Measurements from ENCODE around the gene UCN3.

UCN3 gene

GRCh38 chr10:5343092-5343491, 21.7 kb upstream of the UCN3 start:
- no peak for TF ChIP-seq Cebpa-rat (IDR thresholded peaks at IDR 0.05)
- H3K27ac ChIP-seq: no peak overlapping the region
- H4K20me1 ChIP-seq: no peaks in the 10 kb centered on the region
- H3K4me3 ChIP-seq: no peak overlapping the region
- no peaks in the 10 kb centered on the region for H3K9me3 ChIP-seq (replicated peaks in 1 of 11)
- H3K4me1 ChIP-seq: no peaks in the 10 kb centered on the region
- H3K27me3 ChIP-seq: no peaks in the 10 kb centered on the region
- no peak overlapping the region for H3K9ac ChIP-seq
- H3K36me3 ChIP-seq: no peaks in the 10 kb centered on the region
- H3K4me2 ChIP-seq: no peak overlapping the region

GRCh38 chr10:5343561-5343960, 21.2 kb upstream of the UCN3 start:
- H3K36me3 ChIP-seq: no peaks in the 10 kb centered on the region
- H3K9me3 ChIP-seq (replicated peaks in 1 of 11): no peaks in the 10 kb centered on the region
- TF ChIP-seq Cebpa-rat (IDR thresholded peaks at IDR 0.05): no peak
- no peak overlapping the region for H3K27ac ChIP-seq
- no peaks in the 10 kb centered on the region for H3K4me1 ChIP-seq
- no peak overlapping the region for H3K4me2 ChIP-seq
- no peaks in the 10 kb centered on the region for H4K20me1 ChIP-seq
- H3K27me3 ChIP-seq: no peaks in the 10 kb centered on the region
- no peak overlapping the region for H3K9ac ChIP-seq
- no peak overlapping the region for H3K4me3 ChIP-seq

GRCh38 chr10:5343979-5344378, 20.8 kb upstream of the UCN3 start:
- Histone ChIP-seq H3K36me3 (no peaks in the 10 kb centered on the region), H3K27ac (no peak overlapping the region), H3K27me3 (no peaks in the 10 kb centered on the region), H3K9ac (no peak overlapping the region), H3K9me3 (replicated peaks in 1 of 11) (no peaks in the 10 kb centered on the region), H3K4me3 (no peak overlapping the region), H3K4me1 (no peaks in the 10 kb centered on the region), H3K4me2 (no peak overlapping the region), H4K20me1 (no peaks in the 10 kb centered on the region)
- no peak for TF ChIP-seq Cebpa-rat (IDR thresholded peaks at IDR 0.05)

GRCh38 chr10:5344746-5345145, 20.0 kb upstream of the UCN3 start:
- TF ChIP-seq Cebpa-rat (IDR thresholded peaks at IDR 0.05): no peak
- H3K4me2 ChIP-seq: no peak overlapping the region
- H3K27ac ChIP-seq: no peak overlapping the region
- H3K9ac ChIP-seq: no peak overlapping the region
- no peaks in the 10 kb centered on the region for H3K27me3 ChIP-seq
- H3K36me3 ChIP-seq: no peaks in the 10 kb centered on the region
- H3K4me1 ChIP-seq: no peaks in the 10 kb centered on the region
- no peaks in the 10 kb centered on the region for H3K9me3 ChIP-seq (replicated peaks in 1 of 11)
- H3K4me3 ChIP-seq: no peak overlapping the region
- no peaks in the 10 kb centered on the region for H4K20me1 ChIP-seq

- no peak overlapping the region for H3K4me3 ChIP-seq
- H3K27ac ChIP-seq: no peak overlapping the region
- H3K9me3 ChIP-seq (replicated peaks in 1 of 11): no peaks in the 10 kb centered on the region
- H3K9ac ChIP-seq: no peak overlapping the region
- H3K27me3 ChIP-seq: no peaks in the 10 kb centered on the region
- TF ChIP-seq Cebpa-rat (IDR thresholded peaks at IDR 0.05): no peak
- H3K4me1 ChIP-seq: no peaks in the 10 kb centered on the region
- H4K20me1 ChIP-seq: no peaks in the 10 kb centered on the region
- no peak overlapping the region for H3K4me2 ChIP-seq
- no peaks in the 10 kb centered on the region for H3K36me3 ChIP-seq
Observed at GRCh38 chr10:5346881-5347280, 17.9 kb upstream of the UCN3 start.

- H3K9ac ChIP-seq: no peak overlapping the region
- H3K4me1 ChIP-seq: peaks cover 0 to 4% (median 0%) of the 10 kb centered on the region in 10 experiments; a peak in 2 of 20 replicates
- H3K4me2 ChIP-seq: no peak overlapping the region
- no peaks in the 10 kb centered on the region for H4K20me1 ChIP-seq
- H3K36me3 ChIP-seq: no peaks in the 10 kb centered on the region
- no peak for TF ChIP-seq Cebpa-rat (IDR thresholded peaks at IDR 0.05)
- H3K9me3 ChIP-seq (replicated peaks in 1 of 11): no peaks in the 10 kb centered on the region
- H3K27ac ChIP-seq: no peak overlapping the region
- H3K4me3 ChIP-seq: no peak overlapping the region
- no peaks in the 10 kb centered on the region for H3K27me3 ChIP-seq
Observed at GRCh38 chr10:5349362-5349761, 15.4 kb upstream of the UCN3 start.

GRCh38 chr10:5354068-5354467, 10.7 kb upstream of the UCN3 start:
- Histone ChIP-seq H3K9ac (no peak overlapping the region), H3K27me3 (no peaks in the 10 kb centered on the region), H3K4me3 (no peak overlapping the region), H3K4me2 (no peak overlapping the region), H3K4me1 (peaks cover 0 to 26% (median 10%) of the 10 kb centered on the region in 10 experiments; a peak in 9 of 20 replicates), H3K9me3 (replicated peaks in 1 of 11) (peaks cover 0 to 4% (median 0%) of the 10 kb centered on the region in 11 experiments; a peak in 1 of 22 replicates), H3K27ac (no peak overlapping the region), H3K36me3 (no peaks in the 10 kb centered on the region), H4K20me1 (no peaks in the 10 kb centered on the region)
- TF ChIP-seq Cebpa-rat (IDR thresholded peaks at IDR 0.05): no peak

GRCh38 chr10:5355594-5356301, 9.0 kb upstream of the UCN3 start:
- no peaks in the 10 kb centered on the region for H4K20me1 ChIP-seq
- no peak for TF ChIP-seq Cebpa-rat (IDR thresholded peaks at IDR 0.05)

GRCh38 chr10:5356302-5356763, 8.4 kb upstream of the UCN3 start:
- no peaks in the 10 kb centered on the region for H3K36me3 ChIP-seq
- no peaks in the 10 kb centered on the region for H3K27me3 ChIP-seq
- H4K20me1 ChIP-seq: no peaks in the 10 kb centered on the region
- peaks cover 0 to 4% (median 0%) of the 10 kb centered on the region in 11 experiments; a peak in 1 of 22 replicates for H3K9me3 ChIP-seq (replicated peaks in 1 of 11)
- H3K9ac ChIP-seq: no peak overlapping the region; a peak in 1 of 22 replicates
- peak overlapping the region in 5 of 11 experiments; percentile 36 to 56 (median 47); a peak in 9 of 22 replicates for H3K4me2 ChIP-seq
- H3K4me1 ChIP-seq: peaks cover 0 to 26% (median 10%) of the 10 kb centered on the region in 10 experiments; a peak in 9 of 20 replicates
- TF ChIP-seq Cebpa-rat (IDR thresholded peaks at IDR 0.05): no peak
- no peak overlapping the region for H3K4me3 ChIP-seq
- H3K27ac ChIP-seq: peak overlapping the region in 4 of 11 experiments; percentile 34 to 56 (median 45); a peak in 6 of 22 replicates

More at GRCh38 chr10:5355594-5356301, 9.0 kb upstream of the UCN3 start:
- peaks cover 0 to 4% (median 0%) of the 10 kb centered on the region in 11 experiments; a peak in 1 of 22 replicates for H3K9me3 ChIP-seq (replicated peaks in 1 of 11)
- H3K4me2 ChIP-seq: peak overlapping the region in 5 of 11 experiments; percentile 20 to 56 (median 38); a peak in 5 of 22 replicates
- H3K9ac ChIP-seq: no peak overlapping the region
- peak overlapping the region in 3 of 11 experiments; percentile 3 to 34 (median 34); a peak in 4 of 22 replicates for H3K27ac ChIP-seq
- no peaks in the 10 kb centered on the region for H3K27me3 ChIP-seq
- no peak overlapping the region for H3K4me3 ChIP-seq
- H3K4me1 ChIP-seq: peaks cover 0 to 26% (median 10%) of the 10 kb centered on the region in 10 experiments; a peak in 9 of 20 replicates
- no peaks in the 10 kb centered on the region for H3K36me3 ChIP-seq

Data from BLaER1 treated with 17β-estradiol and CSF1 and Interleukin-3, amounts not matched to agents 10 nM and 100 nM (cell line).